Measurements from ENCODE around the gene WDR33. TPM values are rescaled to one million over a fixed set of nuclear protein-coding genes. Genes with fewer than 3 reads are reported as not detected.

Gene WDR33
- total and polyA plus RNA-seq, 2 of the 13 experiments (the other 11 are each of a cell fraction or from before 2014, with no cell fraction given), result 54.9 to 78.2 TPM

GRCh38 chr2:127763776-127764175 lies 47.2 kb downstream of the WDR33 start (continued):
- TF ChIP-seq FOXA3 (CRISPR knock-in tag; IDR thresholded peaks at IDR 0.05), result peak; percentile 83
- no peak for TF ChIP-seq HDAC1 (CRISPR knock-in tag; IDR thresholded peaks at IDR 0.05)
- TF ChIP-seq ZBTB20 (CRISPR knock-in tag; IDR thresholded peaks at IDR 0.05; ENCODE audit: borderline replicate concordance, low read depth), result peak; percentile 99
- peak; percentile 52; the same call in 1 of the 2 replicates for TF ChIP-seq SIN3A (IDR thresholded peaks at IDR 0.05; ENCODE audit: borderline replicate concordance, low read depth, low read length)
- no peak for TF ChIP-seq KLF11 (CRISPR knock-in tag; IDR thresholded peaks at IDR 0.05)
- peak; percentile 70 for TF ChIP-seq ARID5B (CRISPR knock-in tag; IDR thresholded peaks at IDR 0.05)
- peak; percentile 30; the same call in 1 of the 2 replicates for TF ChIP-seq CREM (IDR thresholded peaks at IDR 0.05)
- no peak for TF ChIP-seq CREM (CRISPR knock-in tag; IDR thresholded peaks at IDR 0.05)
- no peak for TF ChIP-seq PAWR (CRISPR knock-in tag; IDR thresholded peaks at IDR 0.05; ENCODE audit: borderline replicate concordance)
- peak; percentile 99 for TF ChIP-seq TFAP4 (IDR thresholded peaks at IDR 0.05; ENCODE audit: borderline replicate concordance, low read depth)
- TF ChIP-seq SOX5 (CRISPR knock-in tag; IDR thresholded peaks at IDR 0.05; ENCODE audit: borderline replicate concordance), result peak; percentile 52; the same call in 1 of the 2 replicates
- peak; percentile 24; the same call in 1 of the 2 replicates for TF ChIP-seq RXRB (CRISPR knock-in tag; IDR thresholded peaks at IDR 0.05; ENCODE audit: borderline replicate concordance)
- TF ChIP-seq RFXAP (CRISPR knock-in tag; IDR thresholded peaks at IDR 0.05; ENCODE audit: borderline replicate concordance), result no peak
- TF ChIP-seq ZNF503 (CRISPR knock-in tag; IDR thresholded peaks at IDR 0.05), result no peak
- no peak for TF ChIP-seq RFX5 (IDR thresholded peaks at IDR 0.05; ENCODE audit: low read depth, low read length)
- TF ChIP-seq FOXA1 (IDR thresholded peaks at IDR 0.05), result no peak
- peak; percentile 84 for TF ChIP-seq FOXA1 (CRISPR knock-in tag; IDR thresholded peaks at IDR 0.05)
- 0 out of 2 replicates have a peak, but pooled peaks have one; percentile 37 for TF ChIP-seq ERF (CRISPR knock-in tag; IDR thresholded peaks at IDR 0.05)
- peak; percentile 49; the same call in 1 of the 3 replicates for TF ChIP-seq MXI1 (IDR thresholded peaks at IDR 0.05; ENCODE audit: borderline replicate concordance, low read depth, low read length)
- TF ChIP-seq IRF2 (CRISPR knock-in tag; IDR thresholded peaks at IDR 0.05), result 0 out of 2 replicates have a peak, but pooled peaks have one; percentile 19
- peak; percentile 72 for TF ChIP-seq HNF4G (IDR thresholded peaks at IDR 0.05; ENCODE audit: borderline replicate concordance, low read depth, low read length)
- no peak; the same call in 1 of the 2 replicates for TF ChIP-seq HNF4G (CRISPR knock-in tag; IDR thresholded peaks at IDR 0.05; ENCODE audit: borderline replicate concordance, low read depth)
- 0 out of 2 replicates have a peak, but pooled peaks have one; percentile 18 for TF ChIP-seq ATF2 (CRISPR knock-in tag; IDR thresholded peaks at IDR 0.05)
- TF ChIP-seq SAP130 (CRISPR knock-in tag; IDR thresholded peaks at IDR 0.05; ENCODE audit: low read depth), result peak; percentile 87
